HFF-Myc (cell line): ENCODE data around the gene ARID1A.

Source experiments
- DNase-seq: peaks from one replicate; pipeline ENCODE4 v3.0.0-alpha.2; 2011; ENCODE audit warnings: low read depth; ENCODE audit errors: extremely low read depth
- H3K4me3 ChIP-seq: replicated peaks from 2 replicates; pipeline ENCODE4 v1.5.1; 2011; ENCODE audit warnings: low read depth, mild to moderate bottlenecking, control low read depth, low read length
- CTCF ChIP-seq: IDR thresholded peaks from 2 replicates; pipeline ENCODE4 v1.5.1; 2012; ENCODE audit warnings: mild to moderate bottlenecking, low read depth, low read length, control low read depth; ENCODE audit errors: missing control alignments

Gene ARID1A

GRCh38 chr1:26820784-26821269, 125.0 kb downstream of the ARID1A start:
- TF ChIP-seq CTCF, result peak; percentile 12
- H3K4me3 ChIP-seq, result no peak overlapping the region
- DNase-seq, result no peak

- DNase-seq, result no peak
- TF ChIP-seq CTCF, result no peak
- H3K4me3 ChIP-seq, result no peak overlapping the region
Observed at GRCh38 chr1:26822737-26823395, 127.1 kb downstream of the ARID1A start.

- TF ChIP-seq CTCF, result no peak
- no peak overlapping the region for H3K4me3 ChIP-seq
- no peak for DNase-seq
Observed at GRCh38 chr1:26824731-26825130, 128.9 kb downstream of the ARID1A start.

- H3K4me3 ChIP-seq, result peak within 1 kb of the TSS; percentile 66
- no peak for DNase-seq
- TF ChIP-seq CTCF, result peak; percentile 29
Observed at GRCh38 chr1:26826261-26827105, 130.7 kb downstream of the ARID1A start, which contains the start of gene ZDHHC18. Gene ZDHHC18 (plus strand): TSS chr1:26826688. CDS start chr1:26826805, 117 bp downstream.

- DNase-seq, result no peak
- no peak for TF ChIP-seq CTCF
- peak overlapping the region; percentile 66 for H3K4me3 ChIP-seq
Observed at GRCh38 chr1:26827106-26827604, 131.3 kb downstream of the ARID1A start.

- peak overlapping the region; percentile 66 for H3K4me3 ChIP-seq
Observed at GRCh38 chr1:26827663-26828062, 131.8 kb downstream of the ARID1A start.

More at GRCh38 chr1:26827663-26828062, 131.8 kb downstream of the ARID1A start:
- no peak for TF ChIP-seq CTCF
- DNase-seq, result no peak
